ENCODE data around the gene PCYT1B.

PCYT1B gene

GRCh38 chrX:24603191-24603590 is 44.0 kb downstream of the PCYT1B start:
- TF ChIP-seq CTCF (conservative IDR thresholded peaks at IDR 0.05; ENCODE audit: low read depth, low read length), result no peak
- no peak overlapping the region for H3K4me3 ChIP-seq (ENCODE audit: low read depth, low read length)
- DNase-seq (ENCODE audit: low read depth), result no peak

DNA sequence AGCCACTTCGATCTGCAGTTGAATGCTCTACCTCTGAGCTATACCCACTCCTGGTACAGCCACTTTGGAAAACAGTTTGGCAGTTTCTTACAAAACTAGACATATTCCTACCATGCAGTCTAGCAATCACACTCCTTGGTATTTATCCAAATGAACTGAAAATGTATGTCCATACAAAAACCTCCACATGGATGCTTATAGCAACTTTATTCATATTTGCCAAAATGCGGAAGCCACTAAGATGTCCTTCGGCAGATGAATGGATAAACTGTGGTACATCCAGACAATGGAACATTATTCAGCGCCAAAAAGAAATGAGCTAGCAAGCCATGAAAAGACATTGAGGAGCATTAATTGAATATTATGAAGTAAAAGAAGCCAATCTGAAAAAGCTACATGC is 45.3 kb downstream of the PCYT1B start:
- DNase-seq (ENCODE audit: low read depth), result no peak
- no peak for TF ChIP-seq CTCF (conservative IDR thresholded peaks at IDR 0.05; ENCODE audit: low read depth, low read length)
- no peak overlapping the region for H3K4me3 ChIP-seq (ENCODE audit: low read depth, low read length)

DNA sequence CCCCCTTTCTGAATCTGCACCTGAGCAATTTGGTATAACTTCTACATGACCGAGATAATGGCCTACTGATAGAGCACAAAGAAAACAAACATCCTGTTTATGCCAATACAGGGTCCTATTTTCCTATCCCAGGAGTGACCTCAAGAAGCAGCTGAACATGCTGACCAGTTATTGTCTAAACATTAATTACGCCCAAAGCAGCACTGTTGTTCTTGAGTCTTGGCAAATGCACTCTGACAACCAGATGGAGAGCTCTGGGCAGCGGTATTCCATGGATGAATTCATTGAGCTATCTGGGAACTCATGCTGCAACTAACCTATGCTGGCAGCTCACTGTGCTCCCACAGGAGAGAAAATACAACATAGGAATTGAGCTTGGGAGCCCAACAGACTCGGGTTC is 52.6 kb downstream of the PCYT1B start:
- DNase-seq (ENCODE audit: low read depth), result no peak
- no peak overlapping the region for H3K4me3 ChIP-seq (ENCODE audit: low read depth, low read length)
- no peak for TF ChIP-seq CTCF (conservative IDR thresholded peaks at IDR 0.05; ENCODE audit: low read depth, low read length)

- no peak for TF ChIP-seq CTCF (conservative IDR thresholded peaks at IDR 0.05; ENCODE audit: low read depth, low read length)
- no peak overlapping the region for H3K4me3 ChIP-seq (ENCODE audit: low read depth, low read length)
- DNase-seq (ENCODE audit: low read depth), result no peak
Observed at GRCh38 chrX:24590111-24590510, 57.0 kb downstream of the PCYT1B start.

- TF ChIP-seq CTCF (conservative IDR thresholded peaks at IDR 0.05; ENCODE audit: low read depth, low read length), result no peak
- no peak overlapping the region for H3K4me3 ChIP-seq (ENCODE audit: low read depth, low read length)
- no peak for DNase-seq (ENCODE audit: low read depth)
Observed at GRCh38 chrX:24577091-24577490, 70.1 kb downstream of the PCYT1B start.

DNA sequence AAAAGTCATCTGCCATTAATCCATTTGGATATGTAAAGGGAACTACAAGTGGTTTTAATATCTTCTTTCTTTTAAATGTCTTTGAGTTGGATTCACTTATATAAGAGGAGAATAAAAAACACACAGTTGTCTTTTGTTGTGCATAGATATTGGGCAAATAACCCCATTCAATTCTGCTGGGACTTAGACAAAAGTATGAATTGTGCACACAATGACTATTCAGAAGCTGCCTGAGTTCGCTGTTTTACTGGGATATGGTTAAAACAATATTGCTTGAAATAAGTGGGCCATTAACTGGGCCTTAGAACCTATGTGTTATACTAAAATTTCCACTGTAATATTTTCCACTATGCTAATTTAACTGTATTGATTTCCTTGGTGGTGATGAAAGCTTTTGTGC is 71.7 kb downstream of the PCYT1B start:
- H3K4me3 ChIP-seq (ENCODE audit: low read depth, low read length), result no peak overlapping the region
- TF ChIP-seq CTCF (conservative IDR thresholded peaks at IDR 0.05; ENCODE audit: low read depth, low read length), result no peak
- DNase-seq (ENCODE audit: low read depth), result no peak

- no peak for TF ChIP-seq CTCF (conservative IDR thresholded peaks at IDR 0.05; ENCODE audit: low read depth, low read length)
- H3K4me3 ChIP-seq (ENCODE audit: low read depth, low read length), result no peak overlapping the region
- no peak for DNase-seq (ENCODE audit: low read depth)
Observed at GRCh38 chrX:24574743-24575142, 72.4 kb downstream of the PCYT1B start.
